Stimulated activated CD4-positive, alpha-beta T cell treated with anti-CD3 and anti-CD28 coated beads, Interleukin-1b, Interleukin-23, amount 100 ng/mL, for 4 hours (primary cell): ENCODE measurements around the gene GPR21.

Source experiments
- DNase-seq, 2 donors: peaks; one replicate each; pipeline ENCODE4 v3.0.0-alpha.2; 2020; ENCODE audit warnings: low read depth in 2 of 2

GPR21 gene

GRCh38 chr9:123033864-123034601 is 566 bp downstream of the GPR21 start:
- no peak for DNase-seq

- no peak for DNase-seq
These were observed 1.5 kb downstream of the GPR21 start for GRCh38 chr9:123034881-123035510.

- no peak for DNase-seq
These were observed 2.3 kb downstream of the GPR21 start for GRCh38 chr9:123035791-123036190.

GRCh38 chr9:123036893-123037545 is 3.6 kb downstream of the GPR21 start:
- no peak for DNase-seq

GRCh38 chr9:123039617-123040219 is 6.3 kb downstream of the GPR21 start:
- no peak for DNase-seq

- no peak for DNase-seq
These were observed 7.3 kb downstream of the GPR21 start for GRCh38 chr9:123040801-123041200.

- DNase-seq, result no peak
These were observed 8.0 kb downstream of the GPR21 start for GRCh38 chr9:123041489-123041888.

GRCh38 chr9:123043081-123043939 is 9.8 kb downstream of the GPR21 start:
- DNase-seq, result no peak

- DNase-seq, result no peak
These were observed 11.1 kb downstream of the GPR21 start for GRCh38 chr9:123044586-123044985.

- no peak for DNase-seq
These were observed 13.1 kb downstream of the GPR21 start for GRCh38 chr9:123046406-123047195.

GRCh38 chr9:123048748-123049147 is 15.3 kb downstream of the GPR21 start:
- no peak for DNase-seq

GRCh38 chr9:123049589-123050222 is 16.2 kb downstream of the GPR21 start:
- DNase-seq, result no peak

- no peak for DNase-seq
These were observed 19.6 kb downstream of the GPR21 start for GRCh38 chr9:123053046-123053445.

- no peak for DNase-seq
These were observed 20.2 kb downstream of the GPR21 start for GRCh38 chr9:123053711-123054110.

- no peak for DNase-seq
These were observed 25.4 kb downstream of the GPR21 start for GRCh38 chr9:123058834-123059233.

GRCh38 chr9:123059472-123060220 is 26.2 kb downstream of the GPR21 start:
- DNase-seq, result no peak

- DNase-seq, result no peak
These were observed 27.7 kb downstream of the GPR21 start for GRCh38 chr9:123061216-123061615.

GRCh38 chr9:123062351-123063176 is 29.1 kb downstream of the GPR21 start:
- DNase-seq, result no peak

GRCh38 chr9:123063177-123063598 is 29.7 kb downstream of the GPR21 start:
- no peak for DNase-seq
